Measurements from ENCODE around the gene EFNA5. TPM values are rescaled to one million over a fixed set of nuclear protein-coding genes. Genes with fewer than 3 reads are reported as not detected.

EFNA5 gene
- total RNA-seq, 1 experiment from 2014 or later = 1.5 TPM

DNA sequence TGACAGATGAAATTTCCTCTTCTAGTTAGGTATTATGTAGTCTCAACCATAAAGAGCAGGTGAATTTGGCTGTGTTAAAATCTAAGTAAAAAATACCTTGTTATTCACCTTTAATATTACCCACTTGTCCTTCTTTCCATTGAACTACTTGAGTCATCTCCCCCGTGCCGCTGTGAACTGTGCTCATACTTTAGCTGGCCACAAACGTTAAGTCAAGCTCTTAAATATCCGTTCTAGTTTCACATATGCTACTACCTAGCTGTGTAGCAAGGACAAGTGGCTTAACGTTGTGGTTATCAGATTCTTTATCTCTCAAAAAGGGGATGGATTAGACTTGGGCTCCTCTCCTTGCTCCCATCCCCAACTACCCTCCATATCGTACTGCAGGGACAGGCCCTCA, 110.4 kb downstream of the EFNA5 start:
- TF ChIP-seq, protein P1, sequence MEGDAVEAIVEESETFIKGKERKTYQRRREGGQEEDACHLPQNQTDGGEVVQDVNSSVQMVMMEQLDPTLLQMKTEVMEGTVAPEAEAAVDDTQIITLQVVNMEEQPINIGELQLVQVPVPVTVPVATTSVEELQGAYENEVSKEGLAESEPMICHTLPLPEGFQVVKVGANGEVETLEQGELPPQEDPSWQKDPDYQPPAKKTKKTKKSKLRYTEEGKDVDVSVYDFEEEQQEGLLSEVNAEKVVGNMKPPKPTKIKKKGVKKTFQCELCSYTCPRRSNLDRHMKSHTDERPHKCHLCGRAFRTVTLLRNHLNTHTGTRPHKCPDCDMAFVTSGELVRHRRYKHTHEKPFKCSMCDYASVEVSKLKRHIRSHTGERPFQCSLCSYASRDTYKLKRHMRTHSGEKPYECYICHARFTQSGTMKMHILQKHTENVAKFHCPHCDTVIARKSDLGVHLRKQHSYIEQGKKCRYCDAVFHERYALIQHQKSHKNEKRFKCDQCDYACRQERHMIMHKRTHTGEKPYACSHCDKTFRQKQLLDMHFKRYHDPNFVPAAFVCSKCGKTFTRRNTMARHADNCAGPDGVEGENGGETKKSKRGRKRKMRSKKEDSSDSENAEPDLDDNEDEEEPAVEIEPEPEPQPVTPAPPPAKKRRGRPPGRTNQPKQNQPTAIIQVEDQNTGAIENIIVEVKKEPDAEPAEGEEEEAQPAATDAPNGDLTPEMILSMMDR (IDR thresholded peaks at IDR 0.05; ENCODE audit: insufficient read depth in 1 of 2, low read depth in 1 of 2, low read length in 1 of 2, severe bottlenecking in 1 of 2, unreplicated experiment in 1 of 2) = no peak
- Histone ChIP-seq H3K4me3 (ENCODE audit: low read depth, low read length) (no peak overlapping the region), H3K27me3 (replicated peaks; ENCODE audit: control insufficient read depth, insufficient read depth, low read length) (no peaks in the 10 kb centered on the region), H3K36me3 (ENCODE audit: control insufficient read depth, insufficient read depth, low read length) (no peaks in the 10 kb centered on the region), H3K4me1 (peaks cover 9% of the 10 kb centered on the region; the same call in 1 of the 2 replicates), H3K9me3 (no peaks in the 10 kb centered on the region)
- no peak overlapping the region for H3K4me3 Mint-ChIP-seq (ENCODE audit: unreplicated experiment)
- H3K9me3 Mint-ChIP-seq (ENCODE audit: unreplicated experiment) = no peaks in the 10 kb centered on the region
- no peak overlapping the region for H3K27ac Mint-ChIP-seq (ENCODE audit: unreplicated experiment)
- H3K27me3 Mint-ChIP-seq (ENCODE audit: insufficient read depth, unreplicated experiment) = peaks cover 7% of the 10 kb centered on the region
- ChIA-PET POLR2A (no interaction called here), CTCF (no interaction called here)
- intact Hi-C loops (cut with micrococcal nuclease; ENCODE audit: unreplicated experiment) = no loop called here
- H3K36me3 Mint-ChIP-seq (ENCODE audit: insufficient read depth, unreplicated experiment) = no peaks in the 10 kb centered on the region
- no peak for DNase-seq
- no TSS peak for BruUV-seq (replicated peaks)
- peaks cover 11% of the 10 kb centered on the region for H3K4me1 Mint-ChIP-seq (ENCODE audit: low read depth, unreplicated experiment)

DNA sequence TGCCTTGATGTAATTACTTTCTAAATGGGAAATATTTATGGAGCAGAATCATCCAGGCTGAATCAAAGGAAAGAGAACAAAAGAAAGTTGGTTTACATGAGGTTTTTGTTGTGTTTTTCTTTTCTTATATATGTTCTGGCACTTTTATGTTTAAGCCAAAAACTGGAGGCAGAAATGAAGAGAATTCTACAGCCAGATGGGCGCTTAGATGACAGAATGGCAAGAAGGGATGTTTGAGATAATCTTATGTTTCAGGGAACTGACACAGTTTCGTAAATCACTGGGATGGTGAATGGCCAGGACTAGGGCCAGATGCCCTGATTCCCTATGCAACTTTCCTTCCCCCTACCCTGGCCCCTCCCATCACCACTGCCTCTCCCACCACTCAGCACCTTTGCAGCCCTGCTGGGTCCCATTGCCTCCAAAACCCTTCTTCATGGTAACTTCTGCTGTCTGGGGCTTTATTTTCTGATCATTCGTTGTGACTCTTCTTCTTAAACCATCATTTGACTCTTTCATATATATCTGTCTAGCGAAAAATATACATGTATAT, 111.8 kb downstream of the EFNA5 start:
- ChIA-PET CTCF (no interaction called here), POLR2A (no interaction called here)
- intact Hi-C loops (cut with micrococcal nuclease; ENCODE audit: unreplicated experiment) = no loop called here
- Mint-ChIP-seq H3K4me3 (ENCODE audit: unreplicated experiment) (no peak overlapping the region), H3K27me3 (ENCODE audit: insufficient read depth, unreplicated experiment) (peaks cover 7% of the 10 kb centered on the region), H3K36me3 (ENCODE audit: insufficient read depth, unreplicated experiment) (no peaks in the 10 kb centered on the region), H3K27ac (ENCODE audit: unreplicated experiment) (no peak overlapping the region), H3K9me3 (ENCODE audit: unreplicated experiment) (no peaks in the 10 kb centered on the region), H3K4me1 (ENCODE audit: low read depth, unreplicated experiment) (peaks cover 11% of the 10 kb centered on the region)
- H3K27me3 ChIP-seq (replicated peaks; ENCODE audit: control insufficient read depth, insufficient read depth, low read length) = no peaks in the 10 kb centered on the region
- no peak overlapping the region for H3K4me3 ChIP-seq (ENCODE audit: low read depth, low read length)
- TF ChIP-seq, protein P1 (IDR thresholded peaks at IDR 0.05; ENCODE audit: insufficient read depth in 1 of 2, low read depth in 1 of 2, low read length in 1 of 2, severe bottlenecking in 1 of 2, unreplicated experiment in 1 of 2) = no peak
- H3K4me1 ChIP-seq = peaks cover 9% of the 10 kb centered on the region; the same call in 1 of the 2 replicates
- BruUV-seq (replicated peaks) = no TSS peak
- H3K9me3 ChIP-seq = no peaks in the 10 kb centered on the region
- no peaks in the 10 kb centered on the region for H3K36me3 ChIP-seq (ENCODE audit: control insufficient read depth, insufficient read depth, low read length)
- no peak for DNase-seq

DNA sequence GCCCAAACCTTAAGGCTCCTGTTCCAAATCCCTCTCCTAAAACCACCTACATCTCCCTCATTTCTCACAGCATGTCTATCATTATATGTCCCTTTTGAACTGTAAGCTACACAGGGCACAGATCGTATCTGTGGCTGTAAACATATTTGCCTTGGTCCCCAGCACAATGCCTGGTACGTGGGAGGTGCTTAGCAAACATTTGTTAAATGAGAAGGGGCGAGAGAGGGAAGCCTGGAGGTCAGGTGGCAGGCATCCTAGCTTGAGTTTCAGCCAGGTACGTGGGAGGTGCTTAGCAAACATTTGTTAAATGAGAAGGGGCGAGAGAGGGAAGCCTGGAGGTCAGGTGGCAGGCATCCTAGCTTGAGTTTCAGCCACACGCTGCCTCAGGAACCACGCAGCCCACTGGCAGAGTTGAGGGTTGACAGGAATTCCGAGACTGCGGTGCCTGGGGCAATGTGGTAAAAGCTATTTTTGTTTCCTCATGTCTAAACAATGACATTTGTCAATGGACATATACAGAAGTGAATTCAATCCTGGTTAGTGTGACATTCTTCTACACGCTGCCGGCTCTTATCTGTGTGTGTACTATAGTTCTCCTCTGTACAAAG, 113.6 kb downstream of the EFNA5 start:
- Mint-ChIP-seq H3K4me1 (ENCODE audit: low read depth, unreplicated experiment) (peaks cover 11% of the 10 kb centered on the region), H3K4me3 (ENCODE audit: unreplicated experiment) (no peak overlapping the region), H3K9me3 (ENCODE audit: unreplicated experiment) (no peaks in the 10 kb centered on the region), H3K36me3 (ENCODE audit: insufficient read depth, unreplicated experiment) (no peaks in the 10 kb centered on the region), H3K27ac (ENCODE audit: unreplicated experiment) (no peak overlapping the region), H3K27me3 (ENCODE audit: insufficient read depth, unreplicated experiment) (peaks cover 5% of the 10 kb centered on the region)
- Histone ChIP-seq H3K9me3 (no peaks in the 10 kb centered on the region), H3K4me3 (ENCODE audit: low read depth, low read length) (no peak overlapping the region), H3K36me3 (ENCODE audit: control insufficient read depth, insufficient read depth, low read length) (no peaks in the 10 kb centered on the region), H3K4me1 (peaks cover 9% of the 10 kb centered on the region; the same call in 1 of the 2 replicates), H3K27me3 (replicated peaks; ENCODE audit: control insufficient read depth, insufficient read depth, low read length) (no peaks in the 10 kb centered on the region)
- TF ChIP-seq, protein P1 (IDR thresholded peaks at IDR 0.05; ENCODE audit: insufficient read depth in 1 of 2, low read depth in 1 of 2, low read length in 1 of 2, severe bottlenecking in 1 of 2, unreplicated experiment in 1 of 2) = no peak
- intact Hi-C loops (cut with micrococcal nuclease; ENCODE audit: unreplicated experiment) = loop anchor here (1.0 kb wide), 1 partner anchor 15 kb away; no protein-coding TSS in a partner anchor
- POLR2A ChIA-PET = no interaction called here
- no TSS peak for BruUV-seq (replicated peaks)
- DNase-seq = peak; percentile 43 to 69
- CTCF ChIA-PET = interaction anchor here (1.4 kb wide), 1 partner anchor 15 kb away, joined by 8 read pairs; no protein-coding TSS in a partner anchor
